HL-60 (cell line): ENCODE measurements around the gene SRF.

ENCODE experiments used
- POLR2AphosphoS5 ChIP-seq: IDR thresholded peaks from 2 replicates; pipeline ENCODE4 v1.6.1; 2012; ENCODE audit warnings: low read depth
- SPI1 ChIP-seq: IDR thresholded peaks from 2 replicates; pipeline ENCODE4 v1.6.1; 2012; ENCODE audit warnings: low read depth, mild to moderate bottlenecking, borderline replicate concordance
- TF ChIP-seq, protein P1 (sequence below): IDR thresholded peaks from one replicate; pipeline ENCODE4 v1.5.1; 2011; ENCODE audit warnings: low read length, control low read depth, inconsistent platforms; ENCODE audit not compliant: insufficient read depth
- TF ChIP-seq, protein P2 (sequence below): IDR thresholded peaks from 2 replicates; pipeline ENCODE4 v1.6.1; 2012; ENCODE audit warnings: low read depth; ENCODE audit not compliant: insufficient replicate concordance

DNA sequence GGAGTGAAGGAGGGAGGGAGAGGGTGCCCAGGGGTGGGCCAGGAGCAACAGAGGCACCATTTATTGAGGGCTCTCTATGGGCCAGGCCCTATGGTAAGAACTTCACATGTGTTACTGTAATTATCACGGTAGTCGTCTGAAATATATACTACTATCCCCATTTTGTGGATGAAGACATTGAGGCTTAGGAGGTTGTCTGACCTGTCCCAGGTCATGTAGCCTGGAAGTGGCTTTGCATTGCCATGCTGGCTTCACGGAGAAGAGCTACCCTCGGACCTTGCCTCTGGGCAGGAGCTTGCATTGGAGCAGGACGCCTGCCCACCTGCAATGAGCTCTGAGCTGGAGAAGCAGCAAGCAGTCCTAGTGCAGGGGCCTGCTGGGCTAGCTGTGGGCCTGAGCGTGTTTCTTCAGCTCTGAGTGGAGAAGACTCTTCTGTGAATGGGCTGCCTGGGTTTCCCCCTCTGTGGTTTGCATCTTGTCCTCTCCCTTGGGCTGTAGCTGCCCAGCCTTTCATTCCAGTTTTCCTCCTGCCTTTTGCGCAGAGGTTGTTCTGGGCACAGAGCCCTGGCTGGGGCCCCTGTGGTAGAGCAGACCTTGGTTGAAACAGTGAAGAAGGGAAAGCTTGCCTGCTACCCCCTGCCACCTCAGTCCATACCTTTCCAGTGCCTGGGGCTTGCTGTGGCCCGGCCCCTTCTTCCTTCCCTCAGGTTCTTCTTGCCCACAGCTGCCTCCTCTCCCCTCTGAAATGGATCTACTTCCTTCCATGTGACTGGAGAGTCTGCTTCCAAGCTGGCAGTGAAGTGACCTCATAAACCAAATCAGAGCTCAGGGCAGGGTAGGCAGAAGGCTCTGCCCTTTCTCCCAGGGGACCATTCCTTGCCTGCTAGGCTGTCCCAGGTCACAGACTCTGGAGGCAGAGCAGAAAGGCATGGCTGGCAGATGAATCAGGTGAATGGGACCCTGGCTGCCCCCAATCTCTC, 24.1 kb upstream of the SRF start:
- TF ChIP-seq, protein P1, sequence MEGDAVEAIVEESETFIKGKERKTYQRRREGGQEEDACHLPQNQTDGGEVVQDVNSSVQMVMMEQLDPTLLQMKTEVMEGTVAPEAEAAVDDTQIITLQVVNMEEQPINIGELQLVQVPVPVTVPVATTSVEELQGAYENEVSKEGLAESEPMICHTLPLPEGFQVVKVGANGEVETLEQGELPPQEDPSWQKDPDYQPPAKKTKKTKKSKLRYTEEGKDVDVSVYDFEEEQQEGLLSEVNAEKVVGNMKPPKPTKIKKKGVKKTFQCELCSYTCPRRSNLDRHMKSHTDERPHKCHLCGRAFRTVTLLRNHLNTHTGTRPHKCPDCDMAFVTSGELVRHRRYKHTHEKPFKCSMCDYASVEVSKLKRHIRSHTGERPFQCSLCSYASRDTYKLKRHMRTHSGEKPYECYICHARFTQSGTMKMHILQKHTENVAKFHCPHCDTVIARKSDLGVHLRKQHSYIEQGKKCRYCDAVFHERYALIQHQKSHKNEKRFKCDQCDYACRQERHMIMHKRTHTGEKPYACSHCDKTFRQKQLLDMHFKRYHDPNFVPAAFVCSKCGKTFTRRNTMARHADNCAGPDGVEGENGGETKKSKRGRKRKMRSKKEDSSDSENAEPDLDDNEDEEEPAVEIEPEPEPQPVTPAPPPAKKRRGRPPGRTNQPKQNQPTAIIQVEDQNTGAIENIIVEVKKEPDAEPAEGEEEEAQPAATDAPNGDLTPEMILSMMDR: no peak
- TF ChIP-seq POLR2AphosphoS5 (no peak), SPI1 (no peak)
- TF ChIP-seq, protein P2, sequence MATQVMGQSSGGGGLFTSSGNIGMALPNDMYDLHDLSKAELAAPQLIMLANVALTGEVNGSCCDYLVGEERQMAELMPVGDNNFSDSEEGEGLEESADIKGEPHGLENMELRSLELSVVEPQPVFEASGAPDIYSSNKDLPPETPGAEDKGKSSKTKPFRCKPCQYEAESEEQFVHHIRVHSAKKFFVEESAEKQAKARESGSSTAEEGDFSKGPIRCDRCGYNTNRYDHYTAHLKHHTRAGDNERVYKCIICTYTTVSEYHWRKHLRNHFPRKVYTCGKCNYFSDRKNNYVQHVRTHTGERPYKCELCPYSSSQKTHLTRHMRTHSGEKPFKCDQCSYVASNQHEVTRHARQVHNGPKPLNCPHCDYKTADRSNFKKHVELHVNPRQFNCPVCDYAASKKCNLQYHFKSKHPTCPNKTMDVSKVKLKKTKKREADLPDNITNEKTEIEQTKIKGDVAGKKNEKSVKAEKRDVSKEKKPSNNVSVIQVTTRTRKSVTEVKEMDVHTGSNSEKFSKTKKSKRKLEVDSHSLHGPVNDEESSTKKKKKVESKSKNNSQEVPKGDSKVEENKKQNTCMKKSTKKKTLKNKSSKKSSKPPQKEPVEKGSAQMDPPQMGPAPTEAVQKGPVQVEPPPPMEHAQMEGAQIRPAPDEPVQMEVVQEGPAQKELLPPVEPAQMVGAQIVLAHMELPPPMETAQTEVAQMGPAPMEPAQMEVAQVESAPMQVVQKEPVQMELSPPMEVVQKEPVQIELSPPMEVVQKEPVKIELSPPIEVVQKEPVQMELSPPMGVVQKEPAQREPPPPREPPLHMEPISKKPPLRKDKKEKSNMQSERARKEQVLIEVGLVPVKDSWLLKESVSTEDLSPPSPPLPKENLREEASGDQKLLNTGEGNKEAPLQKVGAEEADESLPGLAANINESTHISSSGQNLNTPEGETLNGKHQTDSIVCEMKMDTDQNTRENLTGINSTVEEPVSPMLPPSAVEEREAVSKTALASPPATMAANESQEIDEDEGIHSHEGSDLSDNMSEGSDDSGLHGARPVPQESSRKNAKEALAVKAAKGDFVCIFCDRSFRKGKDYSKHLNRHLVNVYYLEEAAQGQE: no peak
